Daoy (cell line): ENCODE data around the gene IRF2BP2. TPM values are rescaled to one million over a fixed set of nuclear protein-coding genes. Genes with fewer than 3 reads are reported as not detected.

Experiments
- DNase-seq: peaks from one replicate; pipeline ENCODE4 v3.0.0-alpha.2; 2015; ENCODE audit warnings: low read depth
- total RNA-seq: library from RNA; depleted of rRNA; stranded (reverse); fragments of >200 nt; shearing (Covaris generic); gene quantifications from 2 replicates; pipeline ENCODE4 v1.2.3, GENCODE V29; 2014

Gene IRF2BP2
- total RNA-seq, 1 experiment from 2014 or later = 50.6 TPM

- DNase-seq = no peak
Measured at GRCh38 chr1:234634387-234634786, 24.4 kb upstream of the IRF2BP2 start.

GRCh38 chr1:234633246-234634003, 23.4 kb upstream of the IRF2BP2 start:
- DNase-seq = no peak

GRCh38 chr1:234632225-234632624, 22.2 kb upstream of the IRF2BP2 start:
- DNase-seq = no peak

GRCh38 chr1:234631721-234632125, 21.7 kb upstream of the IRF2BP2 start:
- peak; percentile 92 for DNase-seq

- DNase-seq = no peak
Measured at GRCh38 chr1:234629026-234629425, 19.0 kb upstream of the IRF2BP2 start.

- peak; percentile 87 for DNase-seq
Measured at GRCh38 chr1:234628089-234628488, 18.1 kb upstream of the IRF2BP2 start.

GRCh38 chr1:234627009-234627950, 17.3 kb upstream of the IRF2BP2 start:
- DNase-seq = no peak

GRCh38 chr1:234626391-234626790, 16.4 kb upstream of the IRF2BP2 start:
- no peak for DNase-seq

GRCh38 chr1:234624724-234625117, 14.7 kb upstream of the IRF2BP2 start:
- no peak for DNase-seq

GRCh38 chr1:234621657-234622335, 11.8 kb upstream of the IRF2BP2 start:
- DNase-seq = peak; percentile 87

GRCh38 chr1:234621127-234621468, 11.1 kb upstream of the IRF2BP2 start:
- DNase-seq = no peak

- peak; percentile 37 for DNase-seq
Measured at GRCh38 chr1:234620272-234621126, 10.5 kb upstream of the IRF2BP2 start.

- no peak for DNase-seq
Measured at GRCh38 chr1:234619794-234620247, 9.8 kb upstream of the IRF2BP2 start.

GRCh38 chr1:234619071-234619480, 9.1 kb upstream of the IRF2BP2 start:
- peak; percentile 38 for DNase-seq

- DNase-seq = no peak
Measured at GRCh38 chr1:234618737-234619049, 8.7 kb upstream of the IRF2BP2 start.

GRCh38 chr1:234617986-234618736, 8.2 kb upstream of the IRF2BP2 start:
- DNase-seq = no peak

- no peak for DNase-seq
Measured at GRCh38 chr1:234617131-234617985, 7.4 kb upstream of the IRF2BP2 start.

- DNase-seq = no peak
Measured at GRCh38 chr1:234616644-234617043, 6.7 kb upstream of the IRF2BP2 start.

- DNase-seq = no peak
Measured at GRCh38 chr1:234614081-234614489, 4.1 kb upstream of the IRF2BP2 start.
